Regular cardiac myocyte (primary cell): Measurements from ENCODE around the gene ZYG11A. TPM values are rescaled to one million over a fixed set of nuclear protein-coding genes. Genes with fewer than 3 reads are reported as not detected.

ENCODE experiments used
- total RNA-seq: library from RNA; depleted of rRNA; stranded (reverse); fragments of >200 nt; gene quantifications from 2 replicates; pipeline ENCODE4 v1.2.3, GENCODE V29; 2014

Gene ZYG11A
- total RNA-seq: 0.28 and 2.3 TPM in 2 replicates

GRCh38 chr1:52842643-52843310 lies at the start of gene ZYG11A:
Gene ZYG11A, plus strand, starts transcription at chr1:52842760. Its CDS starts 124 bp downstream, at chr1:52842884.

GRCh38 chr1:52927212-52928014 lies 84.9 kb downstream of the ZYG11A start, which contains the start of gene SCP2:
Gene SCP2, plus strand, starts transcription at chr1:52927276. Its CDS starts 121 bp downstream, at chr1:52927397.

Other genes starting within 250 kb of the ZYG11A start
- 11.3 and 30.4 TPM in 2 replicates for gene GPX7, start 240.4 kb upstream of the ZYG11A start, total RNA-seq
- gene SHISAL2A, start 209.6 kb upstream of the ZYG11A start, total RNA-seq: under 0.01 TPM in 1 of 2 replicates, not detected in the other
- 11.8 and 18.0 TPM in 2 replicates for gene COA7, start 144.4 kb upstream of the ZYG11A start, total RNA-seq
- 36.8 and 51.6 TPM in 2 replicates for gene ZYG11B, start 116.3 kb upstream of the ZYG11A start, total RNA-seq
- gene ECHDC2, start 79.0 kb downstream of the ZYG11A start, total RNA-seq: 18.6 and 26.5 TPM in 2 replicates
- gene SCP2, start 84.5 kb downstream of the ZYG11A start, total RNA-seq: 201 and 226 TPM in 2 replicates
- 5.6 and 22.3 TPM in 2 replicates for gene PODN, start 219.5 kb downstream of the ZYG11A start, total RNA-seq